Astrocyte (in vitro differentiated cells and primary cell): ENCODE data around the gene MAGI3.

Experiments used
- EZH2 ChIP-seq: IDR thresholded peaks from 2 replicates; pipeline ENCODE4 v1.6.1; 2012; ENCODE audit warnings: mild to moderate bottlenecking, low read length, inconsistent platforms; ENCODE audit not compliant: insufficient read depth
- TF ChIP-seq, protein P1 (sequence below): IDR thresholded peaks from 2 replicates; pipeline ENCODE4 v1.5.1; 2011; ENCODE audit warnings: low read depth, mild to moderate bottlenecking, inconsistent platforms, low read length, moderate library complexity; ENCODE audit not compliant: insufficient read depth

- TF ChIP-seq, protein P1, sequence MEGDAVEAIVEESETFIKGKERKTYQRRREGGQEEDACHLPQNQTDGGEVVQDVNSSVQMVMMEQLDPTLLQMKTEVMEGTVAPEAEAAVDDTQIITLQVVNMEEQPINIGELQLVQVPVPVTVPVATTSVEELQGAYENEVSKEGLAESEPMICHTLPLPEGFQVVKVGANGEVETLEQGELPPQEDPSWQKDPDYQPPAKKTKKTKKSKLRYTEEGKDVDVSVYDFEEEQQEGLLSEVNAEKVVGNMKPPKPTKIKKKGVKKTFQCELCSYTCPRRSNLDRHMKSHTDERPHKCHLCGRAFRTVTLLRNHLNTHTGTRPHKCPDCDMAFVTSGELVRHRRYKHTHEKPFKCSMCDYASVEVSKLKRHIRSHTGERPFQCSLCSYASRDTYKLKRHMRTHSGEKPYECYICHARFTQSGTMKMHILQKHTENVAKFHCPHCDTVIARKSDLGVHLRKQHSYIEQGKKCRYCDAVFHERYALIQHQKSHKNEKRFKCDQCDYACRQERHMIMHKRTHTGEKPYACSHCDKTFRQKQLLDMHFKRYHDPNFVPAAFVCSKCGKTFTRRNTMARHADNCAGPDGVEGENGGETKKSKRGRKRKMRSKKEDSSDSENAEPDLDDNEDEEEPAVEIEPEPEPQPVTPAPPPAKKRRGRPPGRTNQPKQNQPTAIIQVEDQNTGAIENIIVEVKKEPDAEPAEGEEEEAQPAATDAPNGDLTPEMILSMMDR, result no peak
- no peak for TF ChIP-seq EZH2
Measured at GRCh38 chr1:113519556-113519955, 129.2 kb downstream of the MAGI3 start.
